Vagina (tissue), 2 donors: ENCODE measurements around the gene NAP1L1.
"Not testable (repeated sequence)": the region's sequence is repeated elsewhere in the genome, so short reads cannot be mapped to it uniquely, and the experiment has no call there.

Source experiments
- CTCF ChIP-seq, 3 experiments: fragments of 450-650 bp in 2 of 3; fragments of 200-600 bp in 1 of 3; sonication (generic) in 1 of 3; IDR thresholded peaks; one replicate each; pipeline ENCODE4 v1.5.1; 2017 to 2019; ENCODE audit warnings: antibody characterized with exemption in 3 of 3, mild to moderate bottlenecking in 2 of 3, moderate library complexity in 2 of 3
- POLR2AphosphoS5 ChIP-seq, 2 donors: sonication (generic); formaldehyde crosslinking; IDR thresholded peaks; one replicate each; pipeline ENCODE4 v1.9.0; 2017; ENCODE audit warnings: antibody characterized with exemption in 2 of 2, mild to moderate bottlenecking in 2 of 2, low read depth in 1 of 2; ENCODE audit not compliant: insufficient read depth in 1 of 2

- TF ChIP-seq CTCF (IDR thresholded peaks at IDR 0.05); POLR2AphosphoS5 (IDR thresholded peaks at IDR 0.05; ENCODE audit: insufficient read depth in 1 of 2, low read depth in 1 of 2): not testable (repeated sequence)
Measured at GRCh38 chr12:75987709-75988108, 96.8 kb downstream of the NAP1L1 start.
